ENCODE measurements around the gene TRPV5.

TRPV5 gene

GRCh38 chr7:142868188-142868985 is 65.2 kb downstream of the TRPV5 start:
- no peak for DNase-seq

- DNase-seq, result no peak
Measured at GRCh38 chr7:142867398-142868187, 66.0 kb downstream of the TRPV5 start.

GRCh38 chr7:142867097-142867378 is 66.5 kb downstream of the TRPV5 start:
- DNase-seq, result no peak

GRCh38 chr7:142866361-142867096 is 67.0 kb downstream of the TRPV5 start:
- peak; percentile 5 for DNase-seq

- DNase-seq, result no peak
Measured at GRCh38 chr7:142865766-142866165, 67.8 kb downstream of the TRPV5 start.

GRCh38 chr7:142864980-142865747 is 68.4 kb downstream of the TRPV5 start:
- no peak for DNase-seq

- no peak for DNase-seq
Measured at GRCh38 chr7:142863891-142864685, 69.5 kb downstream of the TRPV5 start.

- DNase-seq, result no peak
Measured at GRCh38 chr7:142862786-142863400, 70.7 kb downstream of the TRPV5 start.

- DNase-seq, result no peak
Measured at GRCh38 chr7:142862351-142862750, 71.2 kb downstream of the TRPV5 start.

- DNase-seq, result no peak
Measured at GRCh38 chr7:142860968-142861367, 72.6 kb downstream of the TRPV5 start.

GRCh38 chr7:142859829-142860228 is 73.7 kb downstream of the TRPV5 start:
- no peak for DNase-seq

GRCh38 chr7:142859411-142859810 is 74.1 kb downstream of the TRPV5 start:
- DNase-seq, result no peak
